ENCODE measurements around the gene GIPC3. TPM values are rescaled to one million over a fixed set of nuclear protein-coding genes. Genes with fewer than 3 reads are reported as not detected.

GIPC3 gene
- total and polyA plus RNA-seq, 4 donors, result 0.23 to 0.95 (median 0.25) TPM

DNA sequence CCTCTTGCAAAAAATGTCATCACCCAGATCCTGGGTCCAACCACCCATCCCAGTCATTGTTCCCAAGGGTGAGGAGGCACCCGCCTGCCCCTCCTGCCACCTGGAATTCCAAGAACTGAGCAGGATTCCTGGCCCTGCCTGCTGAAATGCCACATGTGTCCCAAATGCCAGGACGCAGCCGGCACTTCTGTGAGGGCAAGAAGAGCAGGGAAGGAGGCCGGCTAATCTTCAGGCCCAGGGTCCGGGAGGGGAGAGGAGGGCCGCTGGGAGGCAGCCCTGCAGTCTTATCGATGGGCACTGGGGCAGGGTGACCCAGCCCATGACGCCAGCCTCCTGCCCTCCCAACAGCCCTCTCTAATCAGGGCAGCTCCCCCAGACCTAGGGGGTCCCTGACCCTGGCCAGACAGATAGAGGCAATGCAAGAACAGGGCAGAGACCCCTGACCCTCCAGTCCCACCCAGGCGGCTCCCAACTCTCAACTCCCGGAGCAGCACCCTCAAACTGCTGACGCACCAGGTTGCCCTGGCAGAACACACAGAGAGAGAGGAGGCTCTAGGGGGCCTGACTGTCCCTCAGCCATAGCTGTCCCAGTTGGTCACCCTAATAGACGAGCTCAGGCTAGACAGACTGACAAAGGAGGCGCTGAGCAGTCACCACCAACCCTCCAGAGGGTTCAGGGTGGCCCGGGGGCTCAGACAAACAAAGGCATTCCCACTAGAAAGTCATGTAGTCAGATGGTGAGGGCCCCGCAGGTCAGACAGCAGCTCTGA lies 29.4 kb upstream of the GIPC3 start:
- Histone ChIP-seq H3K27ac (ENCODE audit: low read depth in 1 of 2, low read length in 2 of 2) (no peak overlapping the region), H3K9ac (ENCODE audit: low read depth in 1 of 2, low read length in 2 of 2) (no peak overlapping the region), H3K36me3 (ENCODE audit: control insufficient read depth in 4 of 4, insufficient read depth in 3 of 4, low read depth in 1 of 4, low read length in 3 of 4) (peaks cover 0 to 2% (median under 1%) of the 10 kb centered on the region in 4 donors), H3K27me3 (ENCODE audit: control insufficient read depth in 4 of 4, insufficient read depth in 4 of 4, low read length in 3 of 4) (no peaks in the 10 kb centered on the region), H3K9me3 (ENCODE audit: control insufficient read depth in 4 of 4, low read length in 3 of 4) (no peaks in the 10 kb centered on the region), H3K4me1 (ENCODE audit: control insufficient read depth in 4 of 4, insufficient read depth in 4 of 4, low read length in 3 of 4) (peaks cover 9 to 44% (median 25%) of the 10 kb centered on the region in 4 donors), H3K4me3 (ENCODE audit: low read depth in 1 of 3, low read length in 3 of 3) (peak overlapping the region in 2 of 3 donors; percentile 23 to 96)
- 85% methylated on average over 15 of the region's 15 CpGs for WGBS
- TF ChIP-seq SP1 (IDR thresholded peaks at IDR 0.05) (no peak), FOXA1 (IDR thresholded peaks at IDR 0.05) (no peak), FOXA2 (IDR thresholded peaks at IDR 0.05) (no peak), YY1 (IDR thresholded peaks at IDR 0.05) (no peak), GABPA (IDR thresholded peaks at IDR 0.05 in 1 of 2, conservative IDR thresholded peaks at IDR 0.05 in 1 of 2) (no peak), EGR1 (IDR thresholded peaks at IDR 0.05; ENCODE audit: low read depth in 2 of 2) (no peak), RXRA (IDR thresholded peaks at IDR 0.05) (no peak), NR2F2 (IDR thresholded peaks at IDR 0.05) (no peak), HNF4G (IDR thresholded peaks at IDR 0.05) (no peak), HNF4A (conservative IDR thresholded peaks at IDR 0.05) (no peak)
- TF ChIP-seq, protein P1, sequence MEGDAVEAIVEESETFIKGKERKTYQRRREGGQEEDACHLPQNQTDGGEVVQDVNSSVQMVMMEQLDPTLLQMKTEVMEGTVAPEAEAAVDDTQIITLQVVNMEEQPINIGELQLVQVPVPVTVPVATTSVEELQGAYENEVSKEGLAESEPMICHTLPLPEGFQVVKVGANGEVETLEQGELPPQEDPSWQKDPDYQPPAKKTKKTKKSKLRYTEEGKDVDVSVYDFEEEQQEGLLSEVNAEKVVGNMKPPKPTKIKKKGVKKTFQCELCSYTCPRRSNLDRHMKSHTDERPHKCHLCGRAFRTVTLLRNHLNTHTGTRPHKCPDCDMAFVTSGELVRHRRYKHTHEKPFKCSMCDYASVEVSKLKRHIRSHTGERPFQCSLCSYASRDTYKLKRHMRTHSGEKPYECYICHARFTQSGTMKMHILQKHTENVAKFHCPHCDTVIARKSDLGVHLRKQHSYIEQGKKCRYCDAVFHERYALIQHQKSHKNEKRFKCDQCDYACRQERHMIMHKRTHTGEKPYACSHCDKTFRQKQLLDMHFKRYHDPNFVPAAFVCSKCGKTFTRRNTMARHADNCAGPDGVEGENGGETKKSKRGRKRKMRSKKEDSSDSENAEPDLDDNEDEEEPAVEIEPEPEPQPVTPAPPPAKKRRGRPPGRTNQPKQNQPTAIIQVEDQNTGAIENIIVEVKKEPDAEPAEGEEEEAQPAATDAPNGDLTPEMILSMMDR (IDR thresholded peaks at IDR 0.05; ENCODE audit: low read depth, low read length, missing input control), result no peak
- TF ChIP-seq, protein P2, sequence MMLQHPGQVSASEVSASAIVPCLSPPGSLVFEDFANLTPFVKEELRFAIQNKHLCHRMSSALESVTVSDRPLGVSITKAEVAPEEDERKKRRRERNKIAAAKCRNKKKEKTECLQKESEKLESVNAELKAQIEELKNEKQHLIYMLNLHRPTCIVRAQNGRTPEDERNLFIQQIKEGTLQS (IDR thresholded peaks at IDR 0.05), result no peak
- TF ChIP-seq, protein P3, sequence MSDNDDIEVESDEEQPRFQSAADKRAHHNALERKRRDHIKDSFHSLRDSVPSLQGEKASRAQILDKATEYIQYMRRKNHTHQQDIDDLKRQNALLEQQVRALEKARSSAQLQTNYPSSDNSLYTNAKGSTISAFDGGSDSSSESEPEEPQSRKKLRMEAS (IDR thresholded peaks at IDR 0.05), result no peak
- TF ChIP-seq, protein P4, sequence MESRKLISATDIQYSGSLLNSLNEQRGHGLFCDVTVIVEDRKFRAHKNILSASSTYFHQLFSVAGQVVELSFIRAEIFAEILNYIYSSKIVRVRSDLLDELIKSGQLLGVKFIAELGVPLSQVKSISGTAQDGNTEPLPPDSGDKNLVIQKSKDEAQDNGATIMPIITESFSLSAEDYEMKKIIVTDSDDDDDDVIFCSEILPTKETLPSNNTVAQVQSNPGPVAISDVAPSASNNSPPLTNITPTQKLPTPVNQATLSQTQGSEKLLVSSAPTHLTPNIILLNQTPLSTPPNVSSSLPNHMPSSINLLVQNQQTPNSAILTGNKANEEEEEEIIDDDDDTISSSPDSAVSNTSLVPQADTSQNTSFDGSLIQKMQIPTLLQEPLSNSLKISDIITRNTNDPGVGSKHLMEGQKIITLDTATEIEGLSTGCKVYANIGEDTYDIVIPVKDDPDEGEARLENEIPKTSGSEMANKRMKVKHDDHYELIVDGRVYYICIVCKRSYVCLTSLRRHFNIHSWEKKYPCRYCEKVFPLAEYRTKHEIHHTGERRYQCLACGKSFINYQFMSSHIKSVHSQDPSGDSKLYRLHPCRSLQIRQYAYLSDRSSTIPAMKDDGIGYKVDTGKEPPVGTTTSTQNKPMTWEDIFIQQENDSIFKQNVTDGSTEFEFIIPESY (IDR thresholded peaks at IDR 0.05), result no peak
- TF ChIP-seq, protein P5, sequence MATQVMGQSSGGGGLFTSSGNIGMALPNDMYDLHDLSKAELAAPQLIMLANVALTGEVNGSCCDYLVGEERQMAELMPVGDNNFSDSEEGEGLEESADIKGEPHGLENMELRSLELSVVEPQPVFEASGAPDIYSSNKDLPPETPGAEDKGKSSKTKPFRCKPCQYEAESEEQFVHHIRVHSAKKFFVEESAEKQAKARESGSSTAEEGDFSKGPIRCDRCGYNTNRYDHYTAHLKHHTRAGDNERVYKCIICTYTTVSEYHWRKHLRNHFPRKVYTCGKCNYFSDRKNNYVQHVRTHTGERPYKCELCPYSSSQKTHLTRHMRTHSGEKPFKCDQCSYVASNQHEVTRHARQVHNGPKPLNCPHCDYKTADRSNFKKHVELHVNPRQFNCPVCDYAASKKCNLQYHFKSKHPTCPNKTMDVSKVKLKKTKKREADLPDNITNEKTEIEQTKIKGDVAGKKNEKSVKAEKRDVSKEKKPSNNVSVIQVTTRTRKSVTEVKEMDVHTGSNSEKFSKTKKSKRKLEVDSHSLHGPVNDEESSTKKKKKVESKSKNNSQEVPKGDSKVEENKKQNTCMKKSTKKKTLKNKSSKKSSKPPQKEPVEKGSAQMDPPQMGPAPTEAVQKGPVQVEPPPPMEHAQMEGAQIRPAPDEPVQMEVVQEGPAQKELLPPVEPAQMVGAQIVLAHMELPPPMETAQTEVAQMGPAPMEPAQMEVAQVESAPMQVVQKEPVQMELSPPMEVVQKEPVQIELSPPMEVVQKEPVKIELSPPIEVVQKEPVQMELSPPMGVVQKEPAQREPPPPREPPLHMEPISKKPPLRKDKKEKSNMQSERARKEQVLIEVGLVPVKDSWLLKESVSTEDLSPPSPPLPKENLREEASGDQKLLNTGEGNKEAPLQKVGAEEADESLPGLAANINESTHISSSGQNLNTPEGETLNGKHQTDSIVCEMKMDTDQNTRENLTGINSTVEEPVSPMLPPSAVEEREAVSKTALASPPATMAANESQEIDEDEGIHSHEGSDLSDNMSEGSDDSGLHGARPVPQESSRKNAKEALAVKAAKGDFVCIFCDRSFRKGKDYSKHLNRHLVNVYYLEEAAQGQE (IDR thresholded peaks at IDR 0.05), result no peak
- no peak for DNase-seq (ENCODE audit: low spot score)
